NCI-H146 (cell line): ENCODE measurements around the gene OR52A5.
"Not testable (repeated sequence)": the region's sequence is repeated elsewhere in the genome, so short reads cannot be mapped to it uniquely, and the experiment has no call there.

ENCODE experiments used
- DNase-seq: peaks from one replicate; lab custom pipeline; 2025; lab: John Stamatoyannopoulos, UW

OR52A5 gene

GRCh38 chr11:5137996-5138395 lies at the start of gene OR52A5:
Gene OR52A5 (minus strand): TSS chr11:5138356. CDS start chr11:5132642, 5,714 bp downstream.
- no peak for DNase-seq

GRCh38 chr11:5178046-5178837 lies 40.1 kb upstream of the OR52A5 start:
- DNase-seq: no peak

- no peak for DNase-seq
These were observed 36.8 kb upstream of the OR52A5 start for GRCh38 chr11:5174934-5175333.

GRCh38 chr11:5171856-5172255 lies 33.7 kb upstream of the OR52A5 start:
- no peak for DNase-seq

GRCh38 chr11:5165898-5166297 lies 27.7 kb upstream of the OR52A5 start:
- not testable (repeated sequence) for DNase-seq

- DNase-seq: not testable (repeated sequence)
These were observed 26.7 kb upstream of the OR52A5 start for GRCh38 chr11:5164807-5165206.

GRCh38 chr11:5161045-5161444 lies 22.9 kb upstream of the OR52A5 start:
- DNase-seq: not testable (repeated sequence)

GRCh38 chr11:5160217-5160616 lies 22.1 kb upstream of the OR52A5 start:
- not testable (repeated sequence) for DNase-seq

GRCh38 chr11:5159806-5160205 lies 21.6 kb upstream of the OR52A5 start:
- DNase-seq: no peak

- no peak for DNase-seq
These were observed 16.5 kb upstream of the OR52A5 start, which contains the start of gene OR52A1 for GRCh38 chr11:5154657-5155056. Gene OR52A1 (minus strand): TSS chr11:5154757. CDS start chr11:5152369, 2,388 bp downstream.

- DNase-seq: no peak
These were observed 15.6 kb upstream of the OR52A5 start for GRCh38 chr11:5153574-5154431.

GRCh38 chr11:5151713-5152153 lies 13.6 kb upstream of the OR52A5 start:
- DNase-seq: no peak

GRCh38 chr11:5144206-5144605 lies 6.0 kb upstream of the OR52A5 start:
- not testable (repeated sequence) for DNase-seq

GRCh38 chr11:5137014-5137413 lies 1.1 kb downstream of the OR52A5 start:
- no peak for DNase-seq

- DNase-seq: no peak
These were observed 1.9 kb downstream of the OR52A5 start for GRCh38 chr11:5136261-5136660.

- DNase-seq: no peak
These were observed 6.4 kb downstream of the OR52A5 start for GRCh38 chr11:5131584-5132335.

- DNase-seq: no peak
These were observed 8.7 kb downstream of the OR52A5 start for GRCh38 chr11:5129457-5129877.

GRCh38 chr11:5124891-5125620 lies 13.1 kb downstream of the OR52A5 start:
- DNase-seq: no peak

GRCh38 chr11:5123802-5124521 lies 14.2 kb downstream of the OR52A5 start:
- peak; percentile 36 for DNase-seq

GRCh38 chr11:5118893-5119292 lies 19.3 kb downstream of the OR52A5 start:
- DNase-seq: no peak

GRCh38 chr11:5117588-5117987 lies 20.6 kb downstream of the OR52A5 start:
- no peak for DNase-seq
